ENCODE data around the gene COQ8B. TPM values are rescaled to one million over a fixed set of nuclear protein-coding genes. Genes with fewer than 3 reads are reported as not detected.

Gene COQ8B
- total and polyA plus RNA-seq, 11 donors, result 18.2 to 49.7 (median 27.8) TPM

DNA sequence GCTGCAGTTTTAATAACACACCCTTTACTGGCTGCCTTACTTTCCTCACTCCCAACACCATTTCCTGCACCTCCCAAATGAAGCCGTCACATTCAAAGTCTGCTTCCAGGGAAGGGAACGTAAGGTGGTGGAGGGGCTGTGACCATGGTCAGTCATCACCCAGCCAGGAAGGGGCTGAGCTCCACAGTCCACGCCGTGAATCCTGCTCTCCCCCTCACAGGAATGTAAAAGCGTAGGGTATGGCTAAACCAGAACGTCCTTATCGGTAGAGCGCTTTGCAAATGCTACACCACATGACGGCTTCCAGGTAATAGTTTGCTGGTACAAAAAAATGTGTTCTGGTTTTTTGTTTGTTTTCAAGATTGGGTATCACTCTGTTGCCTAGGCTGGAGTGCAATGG, 33.2 kb downstream of the COQ8B start:
- intact Hi-C loops (cut with DNase I), result no loop called here
- 69 to 78% (median 74%) methylated on average over 9 of the region's 9 CpGs for WGBS, 4 donors
- no peak for ATAC-seq
- DNase-seq, result peak in 1 of 5 donors; percentile 1
- peaks cover 0 to 22% (median 5%) of the 10 kb centered on the region in 12 donors for H3K4me1 ChIP-seq
- H3K36me3 ChIP-seq, result peaks cover 0 to 85% (median 67%) of the 10 kb centered on the region in 9 donors
- no peak overlapping the region for H3K4me3 ChIP-seq
- no peak overlapping the region for H3K27ac ChIP-seq
- H3K27me3 ChIP-seq, result no peaks in the 10 kb centered on the region
- no peaks in the 10 kb centered on the region for H3K9me3 ChIP-seq
- TF ChIP-seq, protein P1, sequence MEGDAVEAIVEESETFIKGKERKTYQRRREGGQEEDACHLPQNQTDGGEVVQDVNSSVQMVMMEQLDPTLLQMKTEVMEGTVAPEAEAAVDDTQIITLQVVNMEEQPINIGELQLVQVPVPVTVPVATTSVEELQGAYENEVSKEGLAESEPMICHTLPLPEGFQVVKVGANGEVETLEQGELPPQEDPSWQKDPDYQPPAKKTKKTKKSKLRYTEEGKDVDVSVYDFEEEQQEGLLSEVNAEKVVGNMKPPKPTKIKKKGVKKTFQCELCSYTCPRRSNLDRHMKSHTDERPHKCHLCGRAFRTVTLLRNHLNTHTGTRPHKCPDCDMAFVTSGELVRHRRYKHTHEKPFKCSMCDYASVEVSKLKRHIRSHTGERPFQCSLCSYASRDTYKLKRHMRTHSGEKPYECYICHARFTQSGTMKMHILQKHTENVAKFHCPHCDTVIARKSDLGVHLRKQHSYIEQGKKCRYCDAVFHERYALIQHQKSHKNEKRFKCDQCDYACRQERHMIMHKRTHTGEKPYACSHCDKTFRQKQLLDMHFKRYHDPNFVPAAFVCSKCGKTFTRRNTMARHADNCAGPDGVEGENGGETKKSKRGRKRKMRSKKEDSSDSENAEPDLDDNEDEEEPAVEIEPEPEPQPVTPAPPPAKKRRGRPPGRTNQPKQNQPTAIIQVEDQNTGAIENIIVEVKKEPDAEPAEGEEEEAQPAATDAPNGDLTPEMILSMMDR (IDR thresholded peaks at IDR 0.05), result no peak

DNA sequence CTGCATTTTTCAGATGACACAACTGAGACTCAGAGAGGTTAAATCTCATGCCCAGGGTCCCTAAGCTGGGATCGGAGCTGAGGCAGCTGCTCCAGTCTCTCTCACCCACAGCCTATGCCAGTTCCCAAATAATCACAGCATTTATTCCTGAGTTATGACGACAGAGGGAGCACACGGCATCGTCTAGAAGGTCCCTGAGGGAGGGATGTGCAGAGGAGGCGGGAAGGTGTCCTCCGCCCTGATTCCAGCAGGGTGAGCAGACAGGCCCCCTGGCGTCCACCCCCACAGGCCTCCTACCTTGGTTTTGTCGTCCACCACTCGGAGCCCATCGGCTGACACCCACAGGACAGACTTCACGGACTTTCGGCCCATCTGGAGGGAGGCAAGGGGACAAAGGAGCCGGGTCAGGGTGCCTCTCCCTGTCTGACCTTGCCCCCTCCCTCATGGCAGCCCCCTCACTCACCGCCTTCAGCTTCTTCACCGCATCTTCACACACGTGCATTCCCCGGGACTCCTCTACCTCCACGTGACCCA, 34.2 kb downstream of the COQ8B start:
- H3K36me3 ChIP-seq, result peaks cover 0 to 94% (median 77%) of the 10 kb centered on the region in 9 donors
- DNase-seq, result peak in 1 of 5 donors; percentile 46
- no peaks in the 10 kb centered on the region for H3K9me3 ChIP-seq
- peaks cover 0 to 13% (median 1%) of the 10 kb centered on the region in 12 donors for H3K4me1 ChIP-seq
- intact Hi-C loops (cut with DNase I), result no loop called here
- no peak for ATAC-seq
- TF ChIP-seq POLR2A (IDR thresholded peaks at IDR 0.05), result no peak
- TF ChIP-seq, protein P1 (IDR thresholded peaks at IDR 0.05), result no peak
- H3K27me3 ChIP-seq, result no peaks in the 10 kb centered on the region
- no peak overlapping the region for H3K4me3 ChIP-seq
- WGBS, 4 donors, result 88 to 93% (median 92%) methylated on average over 12 to 18 of the region's 18 CpGs
- H3K27ac ChIP-seq, result no peak overlapping the region

DNA sequence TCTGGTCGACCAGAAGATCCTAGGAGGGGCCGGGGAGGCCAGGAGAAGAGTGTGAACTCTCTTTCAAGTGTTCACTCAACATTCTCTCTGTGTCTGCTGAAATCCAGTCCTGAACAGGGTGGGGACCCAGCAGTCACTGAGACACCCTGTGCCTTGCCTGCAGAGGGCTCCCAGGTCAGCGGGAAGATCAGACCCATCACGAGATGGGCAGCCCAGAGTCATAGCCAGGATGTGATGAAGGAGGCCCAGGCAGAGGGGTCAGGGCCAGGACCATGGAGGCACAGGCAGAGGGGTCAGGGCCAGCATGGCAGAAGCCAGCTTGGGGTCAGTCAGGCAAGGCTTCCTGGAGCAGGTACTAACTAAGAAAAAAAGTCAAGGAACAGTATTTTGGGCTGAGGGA, 35.6 kb downstream of the COQ8B start:
- DNase-seq (no peak), ATAC-seq (no peak)
- no peak overlapping the region for H3K27ac ChIP-seq
- no peak overlapping the region for H3K4me3 ChIP-seq
- H3K27me3 ChIP-seq, result no peaks in the 10 kb centered on the region
- peaks cover 0 to 100% (median 82%) of the 10 kb centered on the region in 9 donors for H3K36me3 ChIP-seq
- no peaks in the 10 kb centered on the region for H3K9me3 ChIP-seq
- intact Hi-C loops (cut with DNase I), result no loop called here
- peaks cover 0 to 7% (median 0%) of the 10 kb centered on the region in 12 donors for H3K4me1 ChIP-seq
- TF ChIP-seq, protein P1 (IDR thresholded peaks at IDR 0.05), result no peak
- no peak for TF ChIP-seq POLR2A (IDR thresholded peaks at IDR 0.05)
- WGBS, 4 donors, result 80 to 87% (median 81%) methylated on average over 4 of the region's 4 CpGs

DNA sequence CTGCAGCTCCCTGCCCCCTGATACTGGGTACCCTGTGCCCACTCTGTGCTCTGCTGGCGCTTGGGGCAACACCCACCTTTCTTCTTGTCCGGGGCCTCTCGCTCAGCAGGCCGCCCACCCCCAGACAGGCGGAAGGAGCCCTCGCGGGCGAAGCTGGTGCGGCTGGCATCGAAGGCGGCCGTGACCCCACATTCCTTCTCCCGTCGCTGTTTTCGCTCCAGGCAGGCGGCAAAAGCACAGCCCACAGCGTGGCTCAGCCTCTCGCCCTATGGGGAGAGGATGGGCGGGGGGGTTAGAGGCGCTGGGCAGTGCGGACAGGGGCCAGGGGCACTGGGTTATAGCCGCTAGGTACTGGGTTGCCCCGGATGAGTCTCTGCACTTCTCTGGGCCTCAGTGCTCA, 39.5 kb downstream of the COQ8B start:
- no peak for DNase-seq
- TF ChIP-seq, protein P1 (IDR thresholded peaks at IDR 0.05), result no peak
- no peak for TF ChIP-seq POLR2A (IDR thresholded peaks at IDR 0.05)
- H3K4me3 ChIP-seq, result no peak overlapping the region
- no peak overlapping the region for H3K27ac ChIP-seq
- no peaks in the 10 kb centered on the region for H3K27me3 ChIP-seq
- no peaks in the 10 kb centered on the region for H3K9me3 ChIP-seq
- ATAC-seq, result no peak
- H3K36me3 ChIP-seq, result peaks cover 0 to 100% (median 89%) of the 10 kb centered on the region in 9 donors
- WGBS, 4 donors, result 96 to 98% (median 97%) methylated on average over 21 to 23 of the region's 23 CpGs
- intact Hi-C loops (cut with DNase I), result no loop called here
- peaks cover 0 to 3% (median 0%) of the 10 kb centered on the region in 12 donors for H3K4me1 ChIP-seq

Measured in heart left ventricle (tissue), 16 donors.